GM04503 (cell line): ENCODE results near the gene ACVR1.
"Not testable (repeated sequence)": the region's sequence is repeated elsewhere in the genome, so short reads cannot be mapped to it uniquely, and the experiment has no call there.

ENCODE experiments used
- DNase-seq: peaks from one replicate; pipeline ENCODE4 v3.0.0-alpha.2; 2012; ENCODE audit warnings: low read depth

The ACVR1 gene

GRCh38 chr2:157756447-157756846 is 119.7 kb downstream of the ACVR1 start:
- DNase-seq: not testable (repeated sequence)

- DNase-seq: no peak
Measured at GRCh38 chr2:157751462-157752058, 124.6 kb downstream of the ACVR1 start.

DNA sequence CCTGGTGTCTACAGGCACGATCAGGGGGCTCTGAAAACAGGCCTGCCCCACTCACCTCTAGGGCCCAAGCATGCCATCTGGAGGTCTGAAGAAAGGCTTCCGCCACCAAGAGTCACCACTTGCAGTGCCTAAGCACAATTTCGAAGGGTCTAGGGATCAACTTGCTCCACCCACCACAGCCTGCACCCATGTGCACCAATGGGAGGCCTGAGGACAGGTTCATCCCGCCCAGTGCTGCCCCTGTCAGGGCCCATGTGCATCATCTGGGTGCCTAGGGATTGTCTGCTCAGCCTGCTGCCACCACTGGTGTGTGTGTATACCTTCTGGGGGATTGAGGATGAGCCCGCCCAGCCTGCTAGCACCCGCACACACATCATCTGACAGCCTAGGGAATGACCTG is 126.4 kb downstream of the ACVR1 start:
- DNase-seq: no peak

DNA sequence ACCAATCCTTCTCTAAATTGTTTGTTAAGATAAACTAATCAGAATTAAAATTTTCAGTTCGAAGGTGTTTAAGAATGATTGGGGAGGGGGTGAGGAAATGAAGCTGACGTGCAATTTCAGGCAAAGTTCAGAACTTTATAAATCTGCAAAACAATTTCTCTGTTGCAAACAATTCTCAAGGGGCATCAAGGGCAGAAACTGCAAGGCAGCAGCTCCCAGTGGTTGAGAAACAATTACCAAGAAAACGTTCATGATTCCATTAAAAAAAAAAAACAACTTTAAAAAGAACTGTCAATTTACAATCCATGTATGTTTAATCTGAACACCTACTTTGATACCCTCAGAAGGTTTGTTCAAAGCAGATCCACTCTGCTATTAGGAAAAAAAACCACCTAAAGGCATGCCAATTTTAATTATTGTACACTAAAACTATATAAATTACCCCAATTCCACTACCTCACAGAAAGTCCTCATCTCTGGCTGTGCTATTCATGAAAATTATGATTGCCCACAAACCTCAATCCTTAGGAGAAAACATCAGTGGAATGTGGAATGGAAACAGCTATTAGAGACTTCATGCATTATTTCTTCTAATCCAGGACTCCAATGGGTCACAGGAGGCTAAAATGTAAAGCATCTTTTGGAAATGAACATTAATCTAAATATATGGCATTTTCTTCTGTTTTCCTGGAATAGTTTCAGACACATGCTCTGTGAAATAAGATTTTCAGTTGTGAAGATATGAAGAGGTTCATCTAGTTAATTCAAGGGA is 127.6 kb downstream of the ACVR1 start:
- DNase-seq: peak; percentile 32

DNA sequence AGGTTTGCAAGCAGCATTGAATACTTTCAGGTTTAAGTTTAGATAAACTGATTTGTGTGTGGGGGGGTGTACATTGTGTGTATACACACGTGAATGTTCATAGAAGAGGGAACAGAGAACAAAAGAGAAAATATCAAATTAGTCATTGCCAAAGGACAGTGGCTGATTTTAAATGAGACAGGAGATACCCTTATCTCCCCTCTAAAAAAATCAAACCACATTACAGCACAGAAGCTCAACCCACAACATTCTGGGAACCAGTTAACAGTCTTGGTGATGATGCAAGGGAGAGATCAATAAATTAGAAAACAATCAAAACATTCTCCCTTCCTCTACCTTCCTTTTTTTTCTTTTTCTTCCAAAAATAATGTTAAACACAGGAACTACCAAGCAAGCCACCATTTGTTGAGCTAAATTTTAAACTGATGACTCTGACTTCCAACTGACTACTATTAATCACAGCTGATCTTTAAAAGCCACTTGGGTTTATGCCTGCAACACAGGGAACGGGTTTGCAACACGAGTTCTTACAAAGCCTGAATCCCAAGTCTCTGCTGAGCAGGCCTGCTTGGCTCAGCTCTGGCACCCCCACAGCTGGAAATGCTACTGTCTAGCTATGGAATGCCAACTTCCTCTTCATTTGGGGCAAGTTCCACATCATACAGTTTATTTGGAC is 128.3 kb downstream of the ACVR1 start:
- peak; percentile 76 for DNase-seq

GRCh38 chr2:157747280-157747679 is 128.8 kb downstream of the ACVR1 start:
- no peak for DNase-seq

- no peak for DNase-seq
Measured at GRCh38 chr2:157746234-157746950, 129.7 kb downstream of the ACVR1 start.

DNA sequence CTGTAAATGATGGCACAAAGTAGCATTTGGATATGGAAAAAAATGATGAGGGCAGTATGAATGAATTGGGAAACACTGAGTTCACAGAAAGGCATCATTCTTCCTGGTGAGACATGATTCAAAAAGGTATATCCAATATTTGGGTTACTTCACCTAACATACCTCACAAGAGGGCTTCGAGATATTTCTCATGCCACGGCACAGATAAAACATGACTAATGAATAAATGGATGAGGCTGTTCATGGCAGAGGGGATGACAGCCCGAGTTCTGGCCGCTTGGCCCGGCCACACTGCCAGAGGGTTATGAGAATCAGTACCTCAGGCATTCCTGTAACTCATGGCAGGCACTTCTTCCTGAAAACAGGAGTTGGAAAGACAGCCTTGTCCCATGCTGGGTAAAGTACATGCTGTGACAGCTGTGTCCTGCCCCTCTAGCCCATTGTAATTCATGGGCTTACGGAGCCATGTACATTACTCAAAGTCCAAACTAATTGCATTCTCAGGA is 131.5 kb downstream of the ACVR1 start:
- DNase-seq: no peak

DNA sequence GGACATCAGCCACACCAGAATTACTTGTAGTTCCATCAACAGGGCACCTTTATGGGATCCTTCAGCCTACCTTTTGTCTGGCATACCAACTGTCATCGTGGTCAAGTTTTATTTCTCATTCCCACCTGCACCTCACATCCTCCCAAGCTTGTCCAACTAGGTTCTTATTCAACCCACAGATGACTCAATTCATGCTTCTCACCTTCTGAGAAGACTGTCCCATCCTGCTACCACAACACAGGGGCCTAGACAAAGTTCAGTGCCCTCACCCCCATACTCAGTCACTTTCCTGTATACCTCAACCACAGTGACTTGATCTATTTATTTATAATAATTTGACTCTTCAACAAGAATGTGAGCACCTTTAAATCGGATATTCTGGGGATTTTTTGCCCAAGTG is 133.1 kb downstream of the ACVR1 start:
- DNase-seq: no peak

DNA sequence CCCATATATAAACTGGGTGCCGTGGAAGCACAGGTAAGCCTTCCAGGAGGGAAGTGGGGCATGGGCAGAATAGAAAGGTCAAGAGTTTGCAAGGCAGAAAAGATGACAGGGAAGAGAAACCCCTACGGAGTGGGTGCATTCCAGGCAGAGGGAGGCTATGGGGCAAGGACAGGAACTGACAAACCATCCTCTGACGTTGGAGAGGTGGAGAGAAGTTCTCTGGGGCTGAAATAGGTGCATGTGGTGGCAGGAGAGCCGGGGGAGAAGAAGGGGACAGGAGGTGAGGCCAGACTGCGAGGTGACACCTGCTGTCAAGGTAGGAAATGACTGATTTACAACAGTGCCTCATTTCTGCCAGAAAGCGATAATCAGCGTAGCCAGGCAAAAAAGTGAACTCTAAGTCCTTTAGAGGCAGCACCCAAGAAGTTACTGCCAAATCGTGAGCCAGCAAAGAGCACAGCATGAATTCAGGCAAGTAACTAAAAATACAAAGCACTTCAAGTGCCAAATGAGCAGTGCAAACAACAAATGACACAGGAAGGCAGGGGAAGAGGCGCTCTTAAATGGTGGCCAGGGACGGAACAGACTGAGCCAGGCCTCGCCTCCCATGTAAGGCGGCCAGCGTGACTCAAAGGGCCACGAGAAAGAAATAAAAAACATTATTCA is 134.2 kb downstream of the ACVR1 start:
- DNase-seq: no peak

GRCh38 chr2:157737656-157738055 is 138.5 kb downstream of the ACVR1 start:
- no peak for DNase-seq

- no peak for DNase-seq
Measured at GRCh38 chr2:157735532-157735931, 140.6 kb downstream of the ACVR1 start.

DNA sequence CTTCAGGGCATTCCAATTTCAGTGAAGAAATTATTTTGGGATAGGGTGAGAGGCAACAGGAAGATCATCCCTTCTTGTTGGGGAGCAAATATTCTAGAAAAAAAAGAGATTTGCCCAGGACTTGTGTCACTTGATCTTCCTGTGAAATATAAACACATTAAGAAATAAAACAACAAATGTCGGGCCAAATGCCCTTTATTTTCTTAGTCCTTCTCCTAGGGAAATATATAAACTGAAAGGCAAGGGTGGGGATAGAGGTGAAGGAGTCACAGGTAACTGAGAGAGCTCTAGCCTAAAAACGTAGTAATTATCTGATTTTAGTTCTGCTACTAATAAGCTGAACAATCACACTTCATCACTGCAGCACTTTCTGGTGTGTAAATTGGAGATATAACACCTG is 142.9 kb downstream of the ACVR1 start:
- no peak for DNase-seq

DNA sequence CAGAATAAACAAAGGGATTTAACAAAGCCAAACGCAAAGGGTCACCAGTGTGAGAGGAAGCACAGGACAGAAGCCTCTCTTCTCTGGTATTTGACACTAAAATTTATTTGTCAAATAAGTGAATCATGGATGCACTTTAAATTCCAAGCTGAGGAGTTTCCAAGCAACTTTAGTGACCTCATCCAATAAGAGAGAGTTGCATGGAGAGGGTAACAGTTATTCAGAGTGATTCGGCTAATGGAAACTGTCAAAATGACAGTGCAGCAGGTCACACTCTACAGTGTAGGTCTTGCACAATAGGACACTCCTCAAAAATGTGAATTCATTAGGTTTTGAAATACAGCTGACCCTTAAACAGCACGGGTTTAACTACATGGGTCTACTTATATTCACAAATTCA is 143.5 kb downstream of the ACVR1 start:
- peak; percentile 32 for DNase-seq

- no peak for DNase-seq
Measured at GRCh38 chr2:157727693-157728092, 148.4 kb downstream of the ACVR1 start.

GRCh38 chr2:157726946-157727345 is 149.2 kb downstream of the ACVR1 start:
- no peak for DNase-seq

DNA sequence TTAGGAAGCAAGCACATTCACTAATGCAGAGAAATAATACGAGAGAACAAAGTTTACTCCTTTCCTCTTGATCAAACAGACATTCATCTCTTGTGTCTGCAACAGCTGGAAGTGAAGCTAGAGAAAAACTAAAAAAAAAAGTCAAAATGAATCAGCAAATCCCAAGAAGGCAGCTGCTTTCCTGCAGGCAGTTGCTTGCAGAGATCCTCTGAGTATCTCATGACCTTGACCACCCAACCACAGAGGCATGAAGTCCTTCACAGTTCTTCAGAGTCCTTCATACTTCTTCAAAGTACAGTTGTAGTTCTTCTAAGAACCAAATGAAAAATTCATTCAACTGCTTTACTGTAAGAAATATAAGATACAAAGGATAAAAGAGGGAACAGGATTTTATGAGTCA is 150.3 kb downstream of the ACVR1 start:
- no peak for DNase-seq

GRCh38 chr2:157722580-157723234 is 153.4 kb downstream of the ACVR1 start:
- no peak for DNase-seq

GRCh38 chr2:157720504-157720903 is 155.6 kb downstream of the ACVR1 start:
- no peak for DNase-seq

DNA sequence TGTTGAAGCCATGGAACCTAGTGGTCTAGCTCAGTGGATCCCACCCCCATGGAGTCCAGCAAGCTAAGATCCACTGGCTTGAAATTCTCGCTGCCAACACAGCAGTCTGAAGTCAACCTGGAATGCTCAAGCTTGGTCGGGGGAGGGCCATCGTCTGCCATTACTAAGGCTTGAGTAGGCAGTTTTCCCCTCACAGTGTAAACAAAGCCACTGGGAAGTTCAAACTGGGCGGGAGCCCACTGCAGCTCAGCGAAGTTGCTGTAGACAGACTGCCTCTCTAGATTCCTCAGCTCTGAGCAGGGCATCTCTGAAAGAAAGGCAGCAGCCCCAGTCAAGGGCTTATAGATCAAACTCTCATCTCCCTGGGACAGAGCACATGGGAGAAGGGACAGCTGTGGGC is 171.5 kb downstream of the ACVR1 start:
- DNase-seq: not testable (repeated sequence)

DNA sequence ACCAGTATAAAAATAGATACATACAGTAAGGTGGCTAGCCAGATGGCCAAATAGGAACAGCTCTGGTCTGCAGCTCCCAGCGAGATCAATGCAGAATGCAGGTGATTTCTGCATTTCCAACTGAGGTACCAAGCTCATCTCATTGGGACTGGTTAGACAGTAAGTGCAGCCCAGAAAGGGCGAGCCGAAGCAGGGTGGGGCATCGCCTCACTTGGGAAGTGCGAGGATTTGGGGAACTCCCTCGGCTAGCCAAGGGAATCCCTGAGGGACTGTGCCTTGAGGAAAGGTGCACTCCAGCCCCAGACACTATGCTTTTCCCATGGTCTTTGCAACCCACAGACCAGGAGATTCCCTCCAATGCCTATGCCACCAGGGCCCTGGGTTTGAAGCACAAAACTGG is 172.0 kb downstream of the ACVR1 start:
- DNase-seq: not testable (repeated sequence)
